Skeletal muscle tissue (tissue), 4 donors: ENCODE data around the gene CCDC89. TPM values are rescaled to one million over a fixed set of nuclear protein-coding genes. Genes with fewer than 3 reads are reported as not detected.
"Not testable (repeated sequence)": the region's sequence is repeated elsewhere in the genome, so short reads cannot be mapped to it uniquely, and the experiment has no call there.

Experiments
- H3K27ac ChIP-seq: one replicate; pipeline ENCODE4 v1.7.0; 2013; ENCODE audit warnings: mild to moderate bottlenecking, low read depth, low read length, inconsistent platforms
- H3K27me3 ChIP-seq, 3 donors: one replicate each; pipeline ENCODE4 v1.7.0; 2013; ENCODE audit warnings: low read length in 3 of 3; ENCODE audit not compliant: control insufficient read depth in 3 of 3, insufficient read depth in 3 of 3
- H3K36me3 ChIP-seq, 3 donors: one replicate each; pipeline ENCODE4 v1.7.0; 2013; ENCODE audit warnings: low read length in 3 of 3; ENCODE audit not compliant: control insufficient read depth in 3 of 3, insufficient read depth in 3 of 3
- H3K4me1 ChIP-seq, 3 donors: one replicate each; pipeline ENCODE4 v1.7.0; 2013; ENCODE audit warnings: low read length in 3 of 3, mild to moderate bottlenecking in 3 of 3; ENCODE audit not compliant: control insufficient read depth in 3 of 3, insufficient read depth in 3 of 3
- H3K4me3 ChIP-seq, 3 donors: one replicate each; pipeline ENCODE4 v1.7.0; 2013; ENCODE audit warnings: low read length in 3 of 3
- H3K9ac ChIP-seq, 3 donors: one replicate each; pipeline ENCODE4 v1.7.0; 2013; ENCODE audit warnings: low read length in 3 of 3, mild to moderate bottlenecking in 3 of 3, moderate library complexity in 2 of 3, low read depth in 1 of 3
- H3K9me3 ChIP-seq, 3 donors: one replicate each; pipeline ENCODE4 v1.7.0; 2013; ENCODE audit warnings: low read length in 3 of 3; ENCODE audit not compliant: control insufficient read depth in 3 of 3
- total RNA-seq: library from RNA; depleted of rRNA; stranded (reverse); fragments of >200 nt; gene quantifications from one replicate; pipeline ENCODE4 v1.2.3, GENCODE V29; 2014
- donor health status: Osteomylitis.

The CCDC89 gene
- total RNA-seq, 1 donor from 2014 or later, result 1.0 TPM

GRCh38 chr11:85694385-85694980 is 8.5 kb upstream of the CCDC89 start:
- no peaks in the 10 kb centered on the region for H3K9me3 ChIP-seq
- peaks cover 0 to 14% (median 9%) of the 10 kb centered on the region in 3 donors for H3K36me3 ChIP-seq
- no peaks in the 10 kb centered on the region for H3K27me3 ChIP-seq
- no peak overlapping the region for H3K27ac ChIP-seq
- H3K4me1 ChIP-seq, result no peaks in the 10 kb centered on the region
- no peak overlapping the region for H3K4me3 ChIP-seq
- H3K9ac ChIP-seq, result no peak overlapping the region

- Histone ChIP-seq H3K27me3 (no peaks in the 10 kb centered on the region), H3K36me3 (no peaks in the 10 kb centered on the region), H3K9ac (peak overlapping the region; percentile 51 to 72 (median 66)), H3K4me3 (peak overlapping the region; percentile 65 to 81 (median 80)), H3K27ac (peak overlapping the region; percentile 71), H3K9me3 (no peaks in the 10 kb centered on the region), H3K4me1 (peaks cover 15 to 33% (median 16%) of the 10 kb centered on the region in 3 donors)
Observed at GRCh38 chr11:85685125-85685819, 723 bp downstream of the CCDC89 start.

- Histone ChIP-seq H3K4me3 (peak overlapping the region; percentile 74 to 87 (median 85)), H3K36me3 (no peaks in the 10 kb centered on the region), H3K27me3 (no peaks in the 10 kb centered on the region), H3K27ac (no peak overlapping the region), H3K9me3 (no peaks in the 10 kb centered on the region), H3K9ac (peak overlapping the region; percentile 74 to 83 (median 82)), H3K4me1 (peaks cover 15 to 33% (median 16%) of the 10 kb centered on the region in 3 donors)
Observed at GRCh38 chr11:85682330-85683305, 3.4 kb downstream of the CCDC89 start.

GRCh38 chr11:85680897-85681296 is 5.1 kb downstream of the CCDC89 start:
- Histone ChIP-seq H3K27ac (no peak overlapping the region), H3K9me3 (no peaks in the 10 kb centered on the region), H3K4me1 (peaks cover 11 to 28% (median 12%) of the 10 kb centered on the region in 3 donors), H3K27me3 (no peaks in the 10 kb centered on the region), H3K9ac (no peak overlapping the region), H3K4me3 (no peak overlapping the region), H3K36me3 (no peaks in the 10 kb centered on the region)

GRCh38 chr11:85679576-85679975 is 6.4 kb downstream of the CCDC89 start:
- no peaks in the 10 kb centered on the region for H3K9me3 ChIP-seq
- no peaks in the 10 kb centered on the region for H3K27me3 ChIP-seq
- H3K4me1 ChIP-seq, result peaks cover 0 to 15% (median 0%) of the 10 kb centered on the region in 3 donors
- H3K4me3 ChIP-seq, result no peak overlapping the region
- no peak overlapping the region for H3K9ac ChIP-seq
- H3K27ac ChIP-seq, result no peak overlapping the region
- H3K36me3 ChIP-seq, result no peaks in the 10 kb centered on the region

GRCh38 chr11:85673393-85673792 is 12.6 kb downstream of the CCDC89 start:
- Histone ChIP-seq H3K4me1 (no peaks in the 10 kb centered on the region), H3K9me3 (no peaks in the 10 kb centered on the region), H3K4me3 (no peak overlapping the region), H3K9ac (no peak overlapping the region), H3K27ac (no peak overlapping the region), H3K36me3 (no peaks in the 10 kb centered on the region), H3K27me3 (no peaks in the 10 kb centered on the region)

- no peaks in the 10 kb centered on the region for H3K9me3 ChIP-seq
- H3K4me1 ChIP-seq, result no peaks in the 10 kb centered on the region
- no peak overlapping the region for H3K4me3 ChIP-seq
- no peaks in the 10 kb centered on the region for H3K36me3 ChIP-seq
- H3K9ac ChIP-seq, result no peak overlapping the region
- no peak overlapping the region for H3K27ac ChIP-seq
- no peaks in the 10 kb centered on the region for H3K27me3 ChIP-seq
Observed at GRCh38 chr11:85672105-85672902, 13.7 kb downstream of the CCDC89 start.

GRCh38 chr11:85670949-85671663 is 14.9 kb downstream of the CCDC89 start:
- not testable (repeated sequence) for H3K9me3 ChIP-seq, H3K36me3 ChIP-seq, H3K9ac ChIP-seq, H3K27ac ChIP-seq, H3K27me3 ChIP-seq, H3K4me3 ChIP-seq, H3K4me1 ChIP-seq

GRCh38 chr11:85668157-85668556 is 17.8 kb downstream of the CCDC89 start:
- no peak overlapping the region for H3K9ac ChIP-seq
- H3K4me3 ChIP-seq, result no peak overlapping the region
- no peaks in the 10 kb centered on the region for H3K9me3 ChIP-seq
- no peaks in the 10 kb centered on the region for H3K27me3 ChIP-seq
- H3K36me3 ChIP-seq, result peaks cover 0 to under 1% (median 0%) of the 10 kb centered on the region in 3 donors
- peaks cover 2 to 5% (median 3%) of the 10 kb centered on the region in 3 donors for H3K4me1 ChIP-seq
- H3K27ac ChIP-seq, result no peak overlapping the region
